ENCODE data around the gene MFSD11.

GRCh38 chr17:76824093-76824492 is 86.2 kb downstream of the MFSD11 start:
- no peak for TF ChIP-seq CTCF (conservative IDR thresholded peaks at IDR 0.05)
- TF ChIP-seq ZFX (IDR thresholded peaks at IDR 0.05), result no peak
